Measurements from ENCODE around the gene MALRD1. TPM values are rescaled to one million over a fixed set of nuclear protein-coding genes. Genes with fewer than 3 reads are reported as not detected.

Gene MALRD1
- total RNA-seq, 4 donors from 2014 or later: 0.33 to 7.5 (median 1.1) TPM

GRCh38 chr10:19676063-19676462 lies 627.5 kb downstream of the MALRD1 start:
- intact Hi-C loops (cut with DNase I): no loop called here
- no peak for DNase-seq (ENCODE audit: extremely low spot score)
- Histone ChIP-seq H3K27me3 (no peaks in the 10 kb centered on the region), H3K4me3 (no peak overlapping the region), H3K36me3 (no peaks in the 10 kb centered on the region), H3K9me3 (peaks cover 0 to 7% (median 0%) of the 10 kb centered on the region in 4 donors), H3K27ac (replicated peaks in 1 of 4) (no peak overlapping the region), H3K4me1 (no peaks in the 10 kb centered on the region)
- WGBS: 89% methylated on average over 4 of the region's 4 CpGs
- TF ChIP-seq CTCF (IDR thresholded peaks at IDR 0.05) (no peak), POLR2AphosphoS5 (IDR thresholded peaks at IDR 0.05) (no peak)

- Histone ChIP-seq H3K9me3 (peaks cover 0 to 7% (median 0%) of the 10 kb centered on the region in 4 donors), H3K36me3 (no peaks in the 10 kb centered on the region), H3K4me1 (no peaks in the 10 kb centered on the region), H3K27me3 (no peaks in the 10 kb centered on the region), H3K4me3 (no peak overlapping the region), H3K27ac (replicated peaks in 1 of 4) (no peak overlapping the region)
- DNase-seq (ENCODE audit: extremely low spot score): no peak
- 71% methylated on average over 3 of the region's 3 CpGs for WGBS
- TF ChIP-seq POLR2A (IDR thresholded peaks at IDR 0.05; ENCODE audit: low read depth): no peak
- intact Hi-C loops (cut with DNase I): no loop called here
Measured at GRCh38 chr10:19683356-19683755, 634.8 kb downstream of the MALRD1 start.

GRCh38 chr10:19683960-19684359 lies 635.4 kb downstream of the MALRD1 start:
- Histone ChIP-seq H3K27ac (replicated peaks in 1 of 4) (no peak overlapping the region), H3K4me1 (no peaks in the 10 kb centered on the region), H3K4me3 (no peak overlapping the region), H3K36me3 (no peaks in the 10 kb centered on the region), H3K9me3 (peaks cover 0 to 7% (median 0%) of the 10 kb centered on the region in 4 donors), H3K27me3 (no peaks in the 10 kb centered on the region)
- intact Hi-C loops (cut with DNase I): no loop called here
- no peak for TF ChIP-seq CTCF (IDR thresholded peaks at IDR 0.05)
- 57% methylated on average over 5 of the region's 5 CpGs for WGBS
- no peak for DNase-seq (ENCODE audit: extremely low spot score)

- Histone ChIP-seq H3K9me3 (no peaks in the 10 kb centered on the region), H3K27me3 (no peaks in the 10 kb centered on the region), H3K36me3 (no peaks in the 10 kb centered on the region), H3K4me3 (no peak overlapping the region), H3K27ac (replicated peaks in 1 of 4) (no peak overlapping the region), H3K4me1 (no peaks in the 10 kb centered on the region)
- WGBS: 81% methylated on average over 3 of the region's 3 CpGs
- TF ChIP-seq POLR2A (IDR thresholded peaks at IDR 0.05; ENCODE audit: low read depth): no peak
- TF ChIP-seq EP300 (IDR thresholded peaks at IDR 0.05): no peak
- intact Hi-C loops (cut with DNase I): no loop called here
- no peak for DNase-seq (ENCODE audit: extremely low spot score)
Measured at GRCh38 chr10:19688344-19688743, 639.7 kb downstream of the MALRD1 start.

- no peaks in the 10 kb centered on the region for H3K27me3 ChIP-seq
- DNase-seq (ENCODE audit: extremely low spot score): no peak
- intact Hi-C loops (cut with DNase I): no loop called here
- 79% methylated on average over 3 of the region's 3 CpGs for WGBS
- H3K4me3 ChIP-seq: no peak overlapping the region
- no peaks in the 10 kb centered on the region for H3K4me1 ChIP-seq
- H3K27ac ChIP-seq (replicated peaks in 1 of 4): no peak overlapping the region
- no peaks in the 10 kb centered on the region for H3K9me3 ChIP-seq
- H3K36me3 ChIP-seq: no peaks in the 10 kb centered on the region
- TF ChIP-seq POLR2AphosphoS5 (IDR thresholded peaks at IDR 0.05): no peak
- TF ChIP-seq POLR2A (IDR thresholded peaks at IDR 0.05; ENCODE audit: low read depth): no peak
- no peak for TF ChIP-seq EP300 (IDR thresholded peaks at IDR 0.05)
- TF ChIP-seq CTCF (IDR thresholded peaks at IDR 0.05): no peak
Measured at GRCh38 chr10:19689231-19689630, 640.6 kb downstream of the MALRD1 start.

- no peak for DNase-seq (ENCODE audit: extremely low spot score)
- intact Hi-C loops (cut with DNase I): no loop called here
- Histone ChIP-seq H3K4me3 (no peak overlapping the region), H3K36me3 (no peaks in the 10 kb centered on the region), H3K27ac (replicated peaks in 1 of 4) (no peak overlapping the region), H3K27me3 (no peaks in the 10 kb centered on the region), H3K9me3 (no peaks in the 10 kb centered on the region), H3K4me1 (no peaks in the 10 kb centered on the region)
- WGBS: 88% methylated on average over 3 of the region's 3 CpGs
- no peak for TF ChIP-seq EP300 (IDR thresholded peaks at IDR 0.05)
Measured at GRCh38 chr10:19699299-19699698, 650.7 kb downstream of the MALRD1 start.
